Left hindlimb (tissue), 1 donor: ENCODE results near the gene RER1.

Source experiments
- DNase-seq: peaks from one replicate; pipeline ENCODE4 v3.0.0-alpha.2; 2018

Gene RER1

GRCh38 chr1:2392686-2393085 is 1.0 kb downstream of the RER1 start:
- no peak for DNase-seq

DNA sequence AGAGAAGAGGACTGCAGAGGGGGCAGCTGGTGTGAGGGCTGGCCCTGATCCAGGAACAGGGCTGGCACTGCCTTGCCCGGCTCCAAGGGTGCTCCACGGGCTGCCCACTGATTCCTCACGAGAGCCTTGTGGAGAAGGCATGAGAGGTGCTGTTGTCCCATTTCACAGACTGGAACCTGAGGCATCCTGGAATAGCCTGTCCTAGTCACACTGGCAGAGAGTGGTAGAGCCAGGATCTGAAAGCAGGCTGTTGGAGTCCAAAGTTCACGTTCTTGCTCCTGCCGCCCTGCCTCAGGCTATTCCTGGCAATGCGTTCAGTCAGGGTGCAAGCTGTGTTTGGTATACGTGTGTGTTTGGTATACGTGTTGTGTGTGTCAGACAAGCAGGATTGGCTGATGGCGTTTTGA is 1.8 kb downstream of the RER1 start:
- DNase-seq, result no peak

GRCh38 chr1:2394220-2394619 is 2.6 kb downstream of the RER1 start:
- no peak for DNase-seq

DNA sequence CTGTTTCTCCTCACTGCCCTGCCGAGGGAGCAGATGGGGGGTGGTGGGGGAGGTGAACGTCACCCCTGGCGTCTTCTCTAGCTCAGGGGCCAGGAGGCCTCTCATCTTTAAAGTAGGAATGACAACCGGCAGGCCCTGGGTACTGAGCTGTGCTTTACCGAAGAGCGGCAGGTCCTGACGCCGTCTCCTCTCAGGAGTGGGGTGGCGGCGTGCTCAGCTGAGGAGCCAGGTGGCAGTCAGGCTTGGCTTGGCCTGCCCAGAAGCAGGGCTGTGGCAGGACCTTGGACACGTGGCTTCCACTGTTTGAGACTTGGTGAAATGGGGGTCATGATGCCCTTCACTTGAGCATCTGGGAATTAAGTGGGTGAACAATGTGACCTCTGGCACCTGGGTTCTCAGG is 3.1 kb downstream of the RER1 start:
- no peak for DNase-seq

DNA sequence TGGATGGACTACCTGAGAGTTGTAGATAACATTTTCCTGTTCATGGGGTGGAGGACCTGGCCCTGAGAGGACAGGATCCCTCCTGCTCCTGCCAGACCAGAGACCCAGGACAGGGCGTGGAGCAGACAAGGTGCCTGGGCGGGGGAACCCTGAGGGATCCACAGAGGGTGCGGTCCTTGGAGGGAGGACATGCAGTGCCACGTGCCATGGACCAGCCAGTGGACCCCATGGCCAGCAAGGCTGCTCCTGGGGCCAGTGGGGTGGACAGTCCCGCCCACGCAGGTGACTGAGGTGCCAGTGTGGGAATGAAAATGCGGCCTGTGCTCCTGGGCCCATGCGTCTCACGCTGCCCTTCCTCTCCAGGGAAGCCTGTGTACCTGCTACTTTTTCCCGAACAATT is 3.6 kb downstream of the RER1 start:
- no peak for DNase-seq

DNA sequence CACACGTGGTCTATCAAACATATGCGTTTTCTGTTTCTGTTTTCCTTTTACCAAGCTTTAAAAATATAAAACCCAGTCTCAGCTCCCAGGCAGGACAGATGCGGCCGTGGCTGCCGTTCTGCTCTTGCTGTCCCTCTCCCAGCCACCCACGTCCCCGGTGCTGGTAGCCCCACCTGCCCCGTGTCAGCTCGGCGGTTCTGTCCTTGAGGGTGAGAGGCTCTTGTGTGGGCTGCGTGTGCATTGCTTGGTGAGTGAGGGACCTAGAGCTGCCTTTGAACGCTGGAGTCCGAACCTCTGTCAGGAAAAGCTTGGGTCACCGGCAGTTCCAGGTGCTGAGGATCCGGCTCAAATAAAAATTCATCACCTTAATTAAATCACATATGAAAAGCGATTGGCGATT is 4.4 kb downstream of the RER1 start:
- no peak for DNase-seq

GRCh38 chr1:2396476-2396875 is 4.8 kb downstream of the RER1 start:
- DNase-seq, result no peak

GRCh38 chr1:2397007-2397679 is 5.5 kb downstream of the RER1 start:
- no peak for DNase-seq

DNA sequence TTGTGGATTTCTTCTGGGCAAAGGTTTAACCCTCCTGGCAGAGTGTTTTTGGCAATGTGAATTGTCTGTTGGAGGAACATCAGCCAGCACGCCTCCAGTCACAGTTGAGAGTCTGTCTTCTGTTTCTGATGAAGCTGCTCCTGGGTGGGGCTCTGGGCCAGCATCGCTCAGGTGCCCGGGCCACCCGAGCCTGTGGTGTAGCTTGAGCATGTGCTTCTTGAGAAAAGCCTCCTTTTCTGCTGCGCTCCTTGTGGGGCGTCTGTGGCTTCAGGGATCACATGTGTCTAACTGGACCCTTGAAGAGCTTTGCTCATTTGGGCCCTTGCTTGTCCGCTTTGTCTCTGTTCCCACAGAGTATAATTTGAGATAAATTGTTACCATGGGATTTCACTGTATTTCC is 7.2 kb downstream of the RER1 start:
- no peak for DNase-seq

DNA sequence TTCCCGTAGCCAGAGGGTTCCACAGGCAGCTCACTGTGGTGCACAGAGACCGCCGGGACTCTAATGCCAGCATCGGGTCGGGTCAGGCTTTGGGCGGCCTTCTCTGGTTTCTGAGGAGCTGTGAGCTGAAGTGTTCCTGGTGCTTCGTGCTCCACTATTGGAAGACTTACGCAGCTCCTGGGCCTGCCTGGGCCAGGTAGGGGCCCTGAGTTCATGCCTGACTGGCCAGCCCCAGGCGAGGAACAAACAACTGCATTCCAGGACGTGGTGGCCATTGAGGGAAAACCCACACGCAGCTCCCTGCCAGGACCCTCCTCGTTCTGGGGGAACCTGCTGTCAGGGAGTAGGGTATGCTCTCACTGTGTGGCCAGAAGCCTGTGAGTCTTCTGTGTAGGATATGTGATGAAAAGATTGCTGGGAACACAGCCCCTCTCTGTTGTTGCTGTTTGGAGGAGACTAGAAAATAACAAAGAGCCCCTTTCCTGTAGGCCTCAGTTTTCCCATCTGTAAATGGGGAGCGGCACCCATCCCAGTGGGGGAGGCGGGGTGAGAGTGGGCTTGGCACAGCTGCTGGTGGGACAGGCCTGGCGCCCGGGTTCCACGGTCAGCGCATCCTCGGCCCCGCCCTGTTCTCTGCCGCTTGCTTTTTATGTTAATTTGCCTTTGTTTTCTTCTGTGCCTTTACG is 8.4 kb downstream of the RER1 start:
- DNase-seq, result no peak

DNA sequence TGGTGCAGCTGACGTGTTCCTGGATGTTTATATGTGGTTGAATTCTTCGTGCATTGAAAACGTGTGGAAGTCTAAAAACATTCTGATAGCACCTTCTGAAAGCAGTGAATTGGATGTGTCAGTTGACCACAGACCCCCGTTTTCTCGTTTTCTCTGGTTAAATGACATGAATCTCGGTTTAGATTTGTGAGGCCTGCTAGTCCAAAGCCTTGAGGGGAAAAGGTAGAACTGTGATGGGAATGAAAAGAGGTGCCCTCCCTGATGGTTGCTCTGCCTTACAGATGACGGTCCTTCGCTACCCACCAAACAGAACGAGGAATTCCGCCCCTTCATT is 8.9 kb downstream of the RER1 start:
- no peak for DNase-seq

GRCh38 chr1:2400950-2401649 is 9.5 kb downstream of the RER1 start:
- DNase-seq, result no peak

DNA sequence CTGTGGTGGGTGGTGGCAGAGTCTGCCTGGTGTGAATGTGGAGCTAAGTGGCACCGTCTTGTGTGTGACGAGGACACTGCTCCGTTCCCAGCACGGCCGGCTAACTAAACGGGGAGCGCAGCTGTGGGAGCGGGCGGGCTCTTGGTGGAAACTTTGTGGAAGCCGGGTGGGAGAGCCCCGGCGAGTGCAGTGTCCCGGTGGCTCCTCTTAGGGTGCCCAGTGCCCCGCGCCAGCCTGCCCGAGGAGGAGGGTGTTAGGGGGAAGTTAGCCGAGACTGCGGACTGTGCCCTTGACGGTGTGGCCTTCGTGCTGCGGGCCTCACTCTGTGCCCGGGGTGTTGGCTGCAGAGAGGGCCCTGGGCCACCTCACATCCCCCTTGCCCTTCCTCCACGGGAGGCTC is 10.8 kb downstream of the RER1 start:
- no peak for DNase-seq

DNA sequence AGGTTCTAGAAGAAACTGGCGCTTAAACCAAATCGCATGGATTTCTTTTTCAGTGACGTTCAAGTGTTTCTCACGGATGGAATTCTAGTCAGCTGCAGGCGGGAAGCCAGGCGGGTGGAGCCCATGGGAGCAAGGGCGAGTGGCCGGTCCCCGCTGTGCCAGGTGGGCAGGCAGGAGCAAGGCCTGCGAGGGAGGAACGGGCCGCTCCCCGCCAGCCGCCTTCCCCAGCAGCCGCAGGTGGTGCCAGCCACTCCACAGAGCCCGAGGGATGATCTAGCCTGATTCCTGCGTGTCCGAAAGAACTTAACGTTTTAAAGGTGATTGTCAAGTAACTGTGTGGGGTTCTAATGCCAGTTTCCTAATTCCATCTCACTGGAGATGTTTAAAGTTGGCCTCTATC is 11.6 kb downstream of the RER1 start:
- no peak for DNase-seq

- DNase-seq, result no peak
Observed at GRCh38 chr1:2404142-2404889, 12.7 kb downstream of the RER1 start.

- no peak for DNase-seq
Observed at GRCh38 chr1:2404890-2405511, 13.4 kb downstream of the RER1 start.

GRCh38 chr1:2405588-2406295 is 14.1 kb downstream of the RER1 start:
- no peak for DNase-seq

GRCh38 chr1:2406451-2407041 is 14.9 kb downstream of the RER1 start:
- no peak for DNase-seq

GRCh38 chr1:2407166-2407990 is 15.7 kb downstream of the RER1 start:
- no peak for DNase-seq

- DNase-seq, result no peak
Observed at GRCh38 chr1:2407991-2408275, 16.3 kb downstream of the RER1 start.

DNA sequence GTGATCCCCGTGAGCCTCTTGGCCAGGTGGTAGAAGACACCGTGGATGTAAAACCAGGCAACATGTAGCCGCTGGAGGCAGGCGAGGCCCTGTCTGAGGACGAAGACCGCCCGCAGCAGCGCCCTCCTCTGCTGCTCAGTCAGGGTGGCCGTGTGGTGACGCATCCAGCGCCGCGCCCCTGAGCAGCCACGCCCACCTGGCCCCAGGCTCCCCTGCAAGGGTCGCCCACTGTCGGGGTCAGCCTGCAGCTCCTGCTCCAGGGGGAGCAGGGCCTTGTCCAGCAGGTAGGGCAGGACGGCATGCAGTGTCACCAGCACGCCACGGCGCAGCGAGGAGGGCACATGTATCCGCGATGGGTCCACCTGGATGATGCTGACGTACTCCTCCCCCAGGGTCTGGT is 16.8 kb downstream of the RER1 start:
- DNase-seq, result no peak
